ENCODE measurements around the gene GRK1.

GRK1 gene

GRCh38 chr13:113783200-113783881 lies 116.3 kb downstream of the GRK1 start:
- no peak for DNase-seq

GRCh38 chr13:113783966-113784644 lies 117.1 kb downstream of the GRK1 start:
- no peak for DNase-seq

- DNase-seq = no peak
These were observed 117.6 kb downstream of the GRK1 start for GRCh38 chr13:113784645-113785024.

- DNase-seq = no peak
These were observed 118.3 kb downstream of the GRK1 start for GRCh38 chr13:113785051-113786010.

- DNase-seq = no peak
These were observed 119.3 kb downstream of the GRK1 start for GRCh38 chr13:113786262-113786841.
